ENCODE measurements around the gene ECM1. TPM values are rescaled to one million over a fixed set of nuclear protein-coding genes. Genes with fewer than 3 reads are reported as not detected.

The ECM1 gene
- total RNA-seq, 1 donor from 2014 or later: 438 TPM

DNA sequence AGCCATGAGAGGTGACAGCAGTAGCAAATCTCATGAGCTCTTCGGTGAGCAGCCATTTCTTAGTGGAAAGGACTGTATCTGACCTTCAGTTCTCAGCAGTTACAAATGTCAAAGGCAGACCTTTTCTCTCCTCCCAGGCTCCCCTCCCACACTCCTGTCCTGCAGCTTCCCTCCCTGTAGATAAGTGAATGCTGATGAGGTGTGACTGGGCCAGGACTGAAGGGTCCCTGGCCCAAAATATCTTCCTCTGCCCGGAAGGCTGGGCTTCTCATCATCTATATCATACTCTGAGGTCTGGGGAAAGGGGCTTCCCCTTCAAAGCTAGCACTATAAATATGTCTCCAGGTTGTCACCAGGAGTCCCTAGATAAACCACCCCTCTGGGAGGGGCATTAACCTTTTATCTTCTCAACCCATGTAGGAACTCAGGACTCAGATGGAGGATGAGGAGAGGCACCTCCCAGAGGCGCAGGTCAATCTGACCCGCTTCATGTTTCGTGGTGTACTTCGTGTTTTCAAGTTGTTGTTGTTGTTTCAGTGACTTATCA, 37.6 kb downstream of the ECM1 start:
- ATAC-seq: no peak

DNA sequence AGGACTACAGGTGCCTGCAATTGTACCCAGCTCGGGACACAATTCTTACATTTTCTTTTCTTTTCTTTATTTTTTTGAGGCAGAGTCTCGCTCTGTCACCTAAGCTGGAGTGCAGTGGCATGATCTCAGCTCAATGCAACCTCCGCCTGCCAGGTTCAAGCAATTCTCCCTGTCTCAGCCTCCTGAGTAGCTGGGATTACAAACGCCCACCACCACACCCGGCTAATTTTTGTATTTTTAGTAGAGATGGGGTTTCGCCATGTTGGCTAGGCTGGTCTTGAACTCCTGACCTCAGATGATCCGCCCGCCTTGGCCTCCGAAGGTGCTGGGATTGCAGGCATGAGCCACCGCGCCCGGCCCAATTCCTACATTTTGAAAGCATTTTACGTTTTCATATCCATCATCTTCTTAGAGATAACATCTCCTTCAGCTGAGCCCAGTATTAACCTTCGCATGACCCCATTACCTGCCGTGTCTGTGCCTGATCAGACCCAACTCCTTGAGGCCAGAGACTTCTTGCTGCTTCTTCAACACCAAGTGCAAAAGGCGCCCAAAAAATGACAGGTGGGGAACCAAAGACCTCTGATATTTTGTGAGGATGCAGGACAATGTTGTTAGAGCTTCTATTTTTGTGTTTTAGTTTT, 38.5 kb downstream of the ECM1 start:
- no peak for ATAC-seq

DNA sequence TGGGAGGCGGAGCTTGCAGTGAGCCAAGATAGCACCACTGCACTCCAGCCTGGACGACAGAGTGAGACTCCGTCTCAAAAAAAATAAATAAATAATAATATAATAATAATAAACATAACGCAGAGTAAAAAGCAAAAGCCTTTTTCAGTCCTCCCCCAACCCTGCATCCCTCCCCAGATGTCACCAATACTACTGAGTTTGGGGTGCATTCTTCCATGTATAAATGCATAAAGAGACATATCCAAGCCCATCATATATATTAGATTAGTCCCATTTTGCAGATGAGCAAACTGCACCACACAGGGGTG, 40.4 kb downstream of the ECM1 start:
- ATAC-seq: no peak

DNA sequence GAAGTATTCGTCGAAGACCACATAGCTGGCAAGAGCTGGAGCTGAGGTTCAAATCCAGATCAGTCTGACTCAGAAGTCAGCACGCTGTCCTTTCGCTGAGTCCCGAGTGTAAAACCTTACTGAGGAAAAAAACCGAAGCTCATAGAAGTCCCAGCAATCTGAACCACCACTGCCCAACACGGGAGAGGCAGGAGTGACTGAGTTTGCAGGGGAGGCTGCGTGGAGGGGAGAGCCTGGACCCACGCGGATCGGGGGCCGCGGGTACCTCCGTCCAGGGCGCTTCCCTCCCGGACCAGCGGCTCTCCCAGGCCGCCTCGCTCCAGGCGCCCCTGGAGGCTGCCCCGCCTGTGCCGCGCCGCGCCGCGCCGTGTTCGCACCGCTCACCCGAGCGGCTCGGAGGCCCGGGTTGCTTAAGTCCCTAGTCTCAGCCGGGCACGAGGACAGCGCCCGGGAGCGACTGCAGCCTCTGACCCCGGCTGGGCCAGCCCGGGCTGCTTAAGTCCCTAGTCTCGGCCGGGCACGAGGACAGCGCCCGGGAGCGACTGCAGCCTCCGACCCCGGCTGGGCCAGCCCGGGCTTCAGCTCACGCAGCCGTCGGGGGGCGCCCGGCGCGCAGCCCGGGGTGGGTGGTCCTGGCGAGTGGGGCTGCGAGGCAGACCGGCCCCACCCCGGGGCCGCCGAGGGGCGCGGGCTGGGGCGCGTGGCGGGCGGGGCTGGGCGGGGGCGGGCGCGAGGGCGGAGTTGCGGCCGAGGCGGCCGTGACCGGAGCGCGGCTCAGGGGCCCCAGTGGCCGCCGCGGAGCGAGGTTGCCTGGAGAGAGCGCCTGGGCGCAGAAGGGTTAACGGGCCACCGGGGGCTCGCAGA, 41.0 kb downstream of the ECM1 start, which contains the start of gene ADAMTSL4:
Gene ADAMTSL4 (plus strand): TSS at position 777 of the 864 bp plus-strand sequence. CDS start 2,881 bp downstream, outside the sequence.
- peak; percentile 56 for ATAC-seq

DNA sequence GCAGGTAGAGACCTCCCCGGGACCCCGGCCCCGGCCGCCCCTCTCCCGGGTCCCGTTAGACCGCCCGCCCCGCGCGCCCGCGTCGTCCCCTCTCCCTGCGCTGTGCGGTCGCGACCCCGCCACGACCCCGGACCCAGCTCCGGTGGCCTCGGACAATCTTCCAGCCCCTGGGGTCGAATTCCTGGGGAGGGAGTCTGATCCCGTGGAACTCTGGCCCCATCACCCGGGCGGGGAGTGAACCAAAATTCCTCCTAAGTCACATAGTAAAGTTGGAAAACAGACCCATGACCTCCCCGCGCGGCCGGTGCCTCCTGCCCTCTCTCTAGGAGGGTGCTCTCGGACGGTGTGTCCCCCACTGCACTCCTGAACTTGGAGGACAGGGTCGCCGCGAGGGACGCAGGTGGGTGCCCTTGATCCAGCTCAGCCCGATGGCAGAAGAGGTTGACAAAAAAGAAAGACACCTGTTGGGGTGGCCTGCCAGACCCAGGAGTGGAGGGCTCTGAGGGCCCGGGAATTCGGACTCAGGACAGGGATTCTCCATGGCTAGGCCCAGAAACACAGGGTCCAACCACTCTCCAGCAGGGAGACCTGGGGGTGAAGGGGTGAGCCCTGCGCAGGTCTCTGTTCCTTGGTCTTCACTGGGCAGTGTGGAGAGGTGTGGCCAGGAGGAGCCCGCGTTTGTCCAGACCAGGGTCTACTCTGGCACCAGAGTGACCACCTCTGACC, 41.8 kb downstream of the ECM1 start:
- ATAC-seq: peak; percentile 2

DNA sequence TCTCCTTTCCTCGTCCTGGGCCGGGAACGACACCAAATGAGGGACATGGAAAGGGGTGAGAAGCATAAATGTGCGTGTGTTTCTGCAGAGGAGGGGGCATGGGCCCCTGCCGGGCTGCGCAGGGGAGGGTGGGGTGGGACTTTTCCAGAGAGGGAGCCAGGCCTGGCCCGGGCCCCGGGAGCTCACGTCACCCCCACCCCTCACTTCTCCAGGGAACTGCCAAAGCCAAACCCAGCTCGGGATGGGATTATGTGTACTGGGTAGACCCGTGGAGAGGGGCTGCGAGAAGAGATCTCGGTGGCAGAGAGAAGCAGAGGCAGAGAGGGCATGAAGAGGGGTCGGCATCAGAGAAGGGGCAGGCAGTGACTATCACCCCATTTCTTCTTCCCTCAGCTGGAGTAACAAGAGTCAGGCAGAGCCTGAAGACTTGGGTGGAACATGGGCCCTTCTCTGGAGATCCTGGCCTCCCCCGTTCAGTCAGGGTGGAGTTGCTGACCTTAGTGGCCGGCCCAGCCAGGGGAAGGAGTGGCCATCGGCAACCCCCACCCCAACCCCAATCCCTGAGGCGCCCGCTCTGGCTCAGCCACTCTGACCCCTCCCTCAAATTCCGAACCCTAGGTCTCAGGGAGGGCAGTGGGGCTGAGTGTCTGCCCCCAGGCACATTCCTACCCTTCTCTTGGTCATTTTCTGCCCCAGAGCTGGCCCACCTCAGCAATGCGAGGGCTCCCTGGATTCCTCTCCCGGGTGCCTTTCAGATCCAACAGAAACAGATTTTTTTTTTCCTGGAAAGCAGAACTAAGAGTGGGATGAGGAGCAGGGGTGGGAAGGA, 42.5 kb downstream of the ECM1 start:
- ATAC-seq: peak; percentile 0

DNA sequence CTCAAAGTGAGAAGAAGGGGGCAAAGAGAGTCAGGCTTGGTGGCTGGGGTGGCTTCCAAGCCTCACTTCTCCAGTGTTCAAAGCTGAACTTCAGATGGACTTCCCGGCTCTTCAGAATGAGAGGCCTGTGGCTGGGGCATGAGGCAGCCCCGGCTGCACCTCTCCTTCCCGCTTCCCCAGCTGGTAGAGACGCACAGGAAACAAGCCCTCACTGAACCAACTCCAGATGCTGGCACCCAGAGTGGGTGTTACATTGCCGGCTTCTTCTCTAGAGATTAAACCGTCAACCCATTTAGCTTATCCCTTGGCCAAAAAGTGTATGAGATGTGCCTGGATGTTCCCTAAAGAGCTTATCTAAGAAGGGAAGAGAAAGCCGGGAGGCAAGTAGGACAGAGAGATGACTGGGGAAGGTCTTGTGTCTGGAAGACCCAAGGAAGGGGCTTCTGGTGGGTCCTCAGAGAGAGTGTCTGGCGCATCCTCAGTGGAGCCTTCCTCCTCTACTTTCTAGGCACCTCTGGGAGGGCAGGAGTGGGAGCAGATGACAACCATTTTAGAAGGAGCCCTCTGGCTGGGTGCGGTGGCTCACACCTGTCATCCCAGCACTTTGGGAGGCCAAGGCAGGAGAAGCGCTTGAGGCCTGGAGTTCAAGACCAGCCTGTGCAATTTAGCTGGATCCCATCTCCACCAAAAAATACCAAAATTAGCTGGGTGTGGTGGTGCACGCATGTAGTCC, 43.3 kb downstream of the ECM1 start:
- ATAC-seq: no peak

DNA sequence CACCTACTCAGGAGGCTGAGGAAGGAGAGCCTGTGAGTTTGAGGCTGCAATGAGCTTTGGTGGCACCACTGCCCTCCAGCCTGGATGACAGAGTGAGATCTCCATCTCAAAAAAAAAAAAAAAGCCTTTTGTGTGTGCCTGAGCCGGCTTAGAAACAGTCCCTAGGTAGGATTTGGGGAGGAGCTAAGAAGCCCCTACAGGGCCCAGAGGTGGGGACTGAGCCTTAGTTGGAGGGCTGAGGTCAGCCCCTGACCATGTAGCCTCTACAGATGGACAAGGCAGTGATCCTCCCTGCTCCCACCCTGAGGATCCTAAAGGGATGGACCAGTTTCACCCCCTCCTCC, 43.8 kb downstream of the ECM1 start:
- ATAC-seq: no peak

DNA sequence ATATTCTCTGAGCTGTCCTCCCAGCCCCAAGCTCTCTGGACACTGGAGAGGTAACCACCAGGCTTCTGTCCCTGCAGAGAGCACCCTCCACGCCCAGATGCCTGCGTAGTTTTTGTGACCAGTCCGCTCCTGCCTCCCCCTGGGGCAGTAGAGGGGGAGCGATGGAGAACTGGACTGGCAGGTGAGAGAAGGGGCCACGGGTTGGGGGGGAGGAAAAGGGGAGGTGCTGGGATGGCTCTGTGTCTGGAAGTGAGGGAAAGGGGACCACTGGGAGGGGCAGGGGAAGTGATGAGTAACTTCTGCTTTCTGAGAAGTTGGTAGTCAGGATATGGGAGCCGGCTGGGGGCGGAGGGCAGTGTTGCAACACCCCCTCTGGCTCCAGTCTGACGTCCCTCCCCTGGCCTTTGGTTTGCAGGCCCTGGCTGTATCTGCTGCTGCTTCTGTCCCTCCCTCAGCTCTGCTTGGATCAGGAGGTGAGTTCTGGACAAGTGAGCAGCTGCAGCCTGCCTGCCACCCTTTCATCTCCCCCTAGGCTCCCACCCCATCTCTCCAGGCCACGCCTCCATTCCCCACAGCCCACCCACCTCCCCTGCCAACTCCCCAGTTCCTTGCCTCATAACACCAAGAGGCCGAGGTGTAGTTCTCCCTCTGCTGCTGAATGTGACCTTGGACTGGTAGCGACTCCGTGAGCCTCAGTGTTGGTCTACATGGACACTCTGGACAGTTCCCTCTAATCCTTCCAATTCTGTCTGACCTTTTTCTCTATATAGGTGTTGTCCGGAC, 44.4 kb downstream of the ECM1 start:
- ATAC-seq: peak; percentile 50

DNA sequence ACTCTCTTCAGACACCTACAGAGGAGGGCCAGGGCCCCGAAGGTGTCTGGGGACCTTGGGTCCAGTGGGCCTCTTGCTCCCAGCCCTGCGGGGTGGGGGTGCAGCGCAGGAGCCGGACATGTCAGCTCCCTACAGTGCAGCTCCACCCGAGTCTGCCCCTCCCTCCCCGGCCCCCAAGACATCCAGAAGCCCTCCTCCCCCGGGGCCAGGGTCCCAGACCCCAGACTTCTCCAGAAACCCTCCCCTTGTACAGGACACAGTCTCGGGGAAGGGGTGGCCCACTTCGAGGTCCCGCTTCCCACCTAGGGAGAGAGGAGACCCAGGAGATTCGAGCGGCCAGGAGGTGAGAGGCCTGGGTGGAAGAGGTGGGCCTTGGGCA, 45.0 kb downstream of the ECM1 start:
- no peak for ATAC-seq

DNA sequence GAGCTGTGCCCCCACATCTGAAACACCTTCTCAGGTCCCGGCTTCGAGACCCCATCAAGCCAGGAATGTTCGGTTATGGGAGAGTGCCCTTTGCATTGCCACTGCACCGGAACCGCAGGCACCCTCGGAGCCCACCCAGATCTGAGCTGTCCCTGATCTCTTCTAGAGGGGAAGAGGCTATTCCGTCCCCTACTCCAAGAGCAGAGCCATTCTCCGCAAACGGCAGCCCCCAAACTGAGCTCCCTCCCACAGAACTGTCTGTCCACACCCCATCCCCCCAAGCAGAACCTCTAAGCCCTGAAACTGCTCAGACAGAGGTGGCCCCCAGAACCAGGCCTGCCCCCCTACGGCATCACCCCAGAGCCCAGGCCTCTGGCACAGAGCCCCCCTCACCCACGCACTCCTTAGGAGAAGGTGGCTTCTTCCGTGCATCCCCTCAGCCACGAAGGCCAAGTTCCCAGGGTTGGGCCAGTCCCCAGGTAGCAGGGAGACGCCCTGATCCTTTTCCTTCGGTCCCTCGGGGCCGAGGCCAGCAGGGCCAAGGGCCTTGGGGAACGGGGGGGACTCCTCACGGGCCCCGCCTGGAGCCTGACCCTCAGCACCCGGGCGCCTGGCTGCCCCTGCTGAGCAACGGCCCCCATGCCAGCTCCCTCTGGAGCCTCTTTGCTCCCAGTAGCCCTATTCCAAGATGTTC, 45.6 kb downstream of the ECM1 start:
- no peak for ATAC-seq

DNA sequence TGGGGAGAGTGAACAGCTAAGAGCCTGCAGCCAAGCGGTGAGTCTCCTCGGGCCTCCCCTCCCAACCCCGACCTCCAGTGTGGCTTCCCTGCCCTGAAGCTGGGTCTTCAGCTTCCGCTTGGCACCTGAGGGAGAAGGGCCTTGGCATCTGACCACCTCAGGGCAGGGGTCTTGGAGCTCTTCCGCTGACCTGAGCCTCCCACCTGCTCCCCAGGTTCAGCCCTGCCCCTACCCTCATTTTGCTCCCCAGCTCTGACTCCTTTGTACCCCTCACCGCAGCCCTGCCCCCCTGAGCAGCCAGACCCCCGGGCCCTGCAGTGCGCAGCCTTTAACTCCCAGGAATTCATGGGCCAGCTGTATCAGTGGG, 46.2 kb downstream of the ECM1 start:
- ATAC-seq: no peak

DNA sequence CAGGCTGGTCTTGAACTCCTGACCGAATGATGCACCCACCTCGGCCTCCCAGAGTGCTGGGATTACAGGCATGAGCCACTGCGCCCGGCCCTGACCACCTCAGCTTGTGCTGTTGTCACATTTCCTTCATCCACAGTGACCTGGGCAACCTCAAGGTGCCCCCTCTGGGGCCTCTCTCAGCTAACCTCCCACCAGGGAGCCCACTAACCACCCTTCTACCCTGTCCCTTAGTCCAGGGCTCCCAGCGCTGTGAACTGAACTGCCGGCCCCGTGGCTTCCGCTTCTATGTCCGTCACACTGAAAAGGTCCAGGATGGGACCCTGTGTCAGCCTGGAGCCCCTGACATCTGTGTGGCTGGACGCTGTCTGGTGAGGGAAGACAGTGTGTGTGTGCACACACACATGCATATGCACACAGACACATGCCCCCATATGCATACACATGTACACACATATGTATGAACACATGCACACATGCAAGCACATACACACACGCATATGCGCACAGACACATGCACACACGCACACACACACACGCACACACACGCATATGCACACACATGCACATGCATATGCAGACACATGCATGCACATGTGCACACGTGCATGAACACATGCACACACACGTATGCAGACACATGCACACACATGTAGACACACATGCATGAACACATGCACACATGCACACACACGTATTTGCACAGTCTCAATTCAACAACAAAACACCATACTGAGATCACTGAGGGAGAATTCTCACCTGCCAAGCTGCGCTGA, 47.5 kb downstream of the ECM1 start:
- ATAC-seq: no peak

DNA sequence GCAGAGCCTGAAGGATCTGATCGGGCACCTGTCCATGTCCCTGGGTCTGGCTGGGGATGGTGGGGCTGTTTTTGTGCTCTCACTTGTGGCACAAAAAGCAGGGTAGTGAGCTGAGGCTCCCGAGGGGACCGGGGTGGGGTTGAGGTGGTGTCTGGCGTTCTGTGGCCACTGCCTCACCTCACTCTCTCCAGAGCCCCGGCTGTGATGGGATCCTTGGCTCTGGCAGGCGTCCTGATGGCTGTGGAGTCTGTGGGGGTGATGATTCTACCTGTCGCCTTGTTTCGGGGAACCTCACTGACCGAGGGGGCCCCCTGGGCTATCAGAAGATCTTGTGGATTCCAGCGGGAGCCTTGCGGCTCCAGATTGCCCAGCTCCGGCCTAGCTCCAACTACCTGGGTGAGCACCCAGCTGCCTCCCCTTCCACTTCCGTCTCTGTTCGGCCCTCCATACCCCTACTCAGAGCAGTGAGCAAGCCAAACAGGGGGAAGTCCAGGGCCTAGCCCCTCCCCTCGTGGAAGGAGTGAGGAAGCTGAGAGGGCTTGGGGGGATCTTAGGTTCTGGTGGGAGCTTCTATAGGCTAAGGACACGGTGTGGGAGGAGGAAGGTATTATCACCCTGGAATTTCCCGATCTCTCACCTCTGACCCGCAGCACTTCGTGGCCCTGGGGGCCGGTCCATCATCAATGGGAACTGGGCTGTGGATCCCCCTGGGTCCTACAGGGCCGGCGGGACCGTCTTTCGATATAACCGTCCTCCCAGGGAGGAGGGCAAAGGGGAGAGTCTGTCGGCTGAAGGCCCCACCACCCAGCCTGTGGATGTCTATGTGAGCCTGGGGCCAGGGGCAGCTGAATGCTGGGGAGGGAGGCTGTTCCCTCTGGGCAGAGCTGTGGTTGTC, 48.3 kb downstream of the ECM1 start:
- ATAC-seq: no peak

DNA sequence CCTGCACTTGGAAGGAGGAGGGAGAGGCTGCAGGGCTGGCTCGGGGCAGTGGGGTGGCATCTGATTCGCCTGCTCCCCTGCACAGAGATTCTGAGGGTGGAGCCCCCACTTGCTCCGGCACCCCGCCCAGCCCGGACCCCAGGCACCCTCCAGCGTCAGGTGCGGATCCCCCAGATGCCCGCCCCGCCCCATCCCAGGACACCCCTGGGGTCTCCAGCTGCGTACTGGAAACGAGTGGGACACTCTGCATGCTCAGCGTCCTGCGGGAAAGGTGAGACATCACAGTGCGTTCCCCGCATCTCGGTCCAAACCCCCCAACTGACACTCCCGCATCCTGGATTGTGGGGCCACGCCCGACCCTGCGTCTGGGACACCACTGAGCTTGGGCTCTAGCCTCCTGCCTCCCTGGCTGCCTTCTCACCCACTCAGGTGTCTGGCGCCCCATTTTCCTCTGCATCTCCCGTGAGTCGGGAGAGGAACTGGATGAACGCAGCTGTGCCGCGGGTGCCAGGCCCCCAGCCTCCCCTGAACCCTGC, 49.2 kb downstream of the ECM1 start:
- no peak for ATAC-seq

DNA sequence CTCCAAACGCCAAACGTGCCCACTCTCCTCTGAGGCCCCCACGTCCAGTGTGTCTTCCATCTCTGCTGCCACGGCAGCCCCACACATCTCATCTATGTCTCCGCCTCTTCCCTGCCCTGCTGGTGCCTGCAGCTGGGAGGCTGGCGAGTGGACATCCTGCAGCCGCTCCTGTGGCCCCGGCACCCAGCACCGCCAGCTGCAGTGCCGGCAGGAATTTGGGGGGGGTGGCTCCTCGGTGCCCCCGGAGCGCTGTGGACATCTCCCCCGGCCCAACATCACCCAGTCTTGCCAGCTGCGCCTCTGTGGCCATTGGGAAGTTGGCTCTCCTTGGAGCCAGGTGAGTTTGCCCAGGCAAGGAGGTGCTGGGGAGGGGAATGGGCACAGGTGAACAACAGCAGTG, 49.9 kb downstream of the ECM1 start:
- no peak for ATAC-seq

DNA sequence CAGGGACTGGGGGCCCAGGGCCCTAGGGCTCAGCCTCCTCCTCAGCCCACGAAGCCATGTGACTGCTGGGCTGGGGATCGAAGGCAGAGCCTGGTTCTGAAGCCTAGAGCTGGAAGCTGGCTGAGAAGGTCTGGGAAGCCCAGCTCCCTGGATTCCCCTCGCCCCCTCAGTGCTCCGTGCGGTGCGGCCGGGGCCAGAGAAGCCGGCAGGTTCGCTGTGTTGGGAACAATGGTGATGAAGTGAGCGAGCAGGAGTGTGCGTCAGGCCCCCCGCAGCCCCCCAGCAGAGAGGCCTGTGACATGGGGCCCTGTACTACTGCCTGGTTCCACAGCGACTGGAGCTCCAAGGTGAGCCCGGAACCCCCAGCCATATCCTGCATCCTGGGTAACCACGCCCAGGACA, 50.4 kb downstream of the ECM1 start:
- ATAC-seq: no peak

Measured in esophagus mucosa (tissue), 1 donor.